Endothelial cell of umbilical vein (primary cell): Measurements from ENCODE around the gene VGLL3. TPM values are rescaled to one million over a fixed set of nuclear protein-coding genes. Genes with fewer than 3 reads are reported as not detected.

ENCODE experiments used
- BruUV-seq: library from RNA; stranded (reverse); fragments of 400-500 nt; replicated peaks from 2 replicates; lab custom pipeline; 2021; lab: Mats Ljungman, UMichigan
- CTCF ChIA-PET: fragments of 300-600, 350-600 bp; sonication (Branson Sonifier 250); formaldehyde crosslinking; loops from one replicate; lab custom pipeline; 2021; ENCODE audit warnings: antibody characterized with exemption, inconsistent platforms; lab: Charles Lee
- POLR2A ChIA-PET: fragments of 300-600, 350-600 bp; sonication (Branson Sonifier 250); formaldehyde crosslinking; loops from one replicate; lab custom pipeline; 2021; ENCODE audit warnings: antibody characterized with exemption, inconsistent platforms; lab: Charles Lee
- DNase-seq: peaks from one replicate; pipeline ENCODE4 v3.0.0-alpha.2; 2011; ENCODE audit warnings: low read depth, low spot score
- FAIRE-seq: peaks from 2 replicates; lab custom pipeline; 2011; peaks lifted over from hg19 to GRCh38; lab: Jason Lieb, UNC
- H2AFZ ChIP-seq: 2 replicates; pipeline ENCODE4 v1.6.0; 2012; ENCODE audit warnings: low read depth, low read length, control low read depth, inconsistent platforms
- H3K27ac ChIP-seq: 2 replicates; pipeline ENCODE4 v1.5.1; 2011; ENCODE audit warnings: low read depth, mild to moderate bottlenecking, control low read depth, low read length, moderate library complexity; ENCODE audit not compliant: insufficient read depth
- H3K27me3 ChIP-seq, 2 experiments: 2 replicates each; pipeline versions ENCODE4 v1.6.0 to v1.6.1; 2011; ENCODE audit warnings: low read length in 2 of 2, mixed read lengths in 1 of 2; ENCODE audit not compliant: control insufficient read depth in 2 of 2, insufficient read depth in 2 of 2
- H3K36me3 ChIP-seq, 2 experiments: 2 replicates in 1 of 2; 3 replicates in 1 of 2; pipeline ENCODE4 v1.5.1; 2011; ENCODE audit warnings: low read length in 2 of 2, mild to moderate bottlenecking in 1 of 2, moderate library complexity in 1 of 2; ENCODE audit not compliant: control insufficient read depth in 2 of 2, insufficient read depth in 2 of 2; ENCODE audit errors: extremely low read depth in 1 of 2
- H3K4me1 ChIP-seq: 3 replicates; pipeline ENCODE4 v1.5.1; 2011; ENCODE audit warnings: mild to moderate bottlenecking, low read length; ENCODE audit not compliant: control insufficient read depth, insufficient read depth; ENCODE audit errors: extremely low read depth
- H3K4me2 ChIP-seq: 2 replicates; pipeline ENCODE4 v1.6.1; 2011; ENCODE audit warnings: low read length, control low read depth, mixed read lengths; ENCODE audit not compliant: insufficient read depth
- H3K4me3 ChIP-seq, 3 experiments: fragments of 200-600 bp in 1 of 3; sonication (generic), shearing (Covaris generic) in 1 of 3; replicated peaks in 1 of 3; 2 replicates each; pipeline ENCODE4 v1.5.1; 2011 to 2016; ENCODE audit warnings: control low read depth in 3 of 3, low read length in 3 of 3, mild to moderate bottlenecking in 2 of 3, inconsistent platforms in 1 of 3, low read depth in 1 of 3, moderate library complexity in 1 of 3; ENCODE audit not compliant: insufficient read depth in 1 of 3
- H3K79me2 ChIP-seq: 2 replicates; pipeline ENCODE4 v1.6.0; 2012; ENCODE audit warnings: low read length, inconsistent platforms; ENCODE audit not compliant: control insufficient read depth, insufficient read depth
- H3K9ac ChIP-seq: replicated peaks from 2 replicates; pipeline ENCODE3; 2011; ENCODE audit warnings: low read length, control low read depth; ENCODE audit not compliant: insufficient read depth; ENCODE audit errors: extremely low read depth
- H3K9me1 ChIP-seq: replicated peaks from 3 replicates; pipeline ENCODE4 v1.6.0; 2011; ENCODE audit warnings: mild to moderate bottlenecking, low read length; ENCODE audit not compliant: control insufficient read depth, insufficient read depth; ENCODE audit errors: extremely low read depth
- H3K9me3 ChIP-seq: replicated peaks from 2 replicates; pipeline ENCODE4 v1.5.1; 2012; ENCODE audit warnings: low read length, inconsistent platforms; ENCODE audit not compliant: control insufficient read depth, insufficient read depth
- H4K20me1 ChIP-seq: replicated peaks from 2 replicates; pipeline ENCODE3; 2011; ENCODE audit warnings: mild to moderate bottlenecking, low read length; ENCODE audit not compliant: control insufficient read depth, insufficient read depth; ENCODE audit errors: extremely low read depth
- CTCF ChIP-seq, 2 donors: IDR thresholded peaks; 1 replicate in 1 of 2; 2 replicates in 1 of 2; pipeline ENCODE4 v1.5.1; 2011; ENCODE audit warnings: low read length in 2 of 2, mild to moderate bottlenecking in 2 of 2, moderate library complexity in 2 of 2, control low read depth in 1 of 2, inconsistent platforms in 1 of 2, low read depth in 1 of 2; ENCODE audit not compliant: insufficient read depth in 1 of 2; ENCODE audit errors: extremely low read depth in 1 of 2
- EZH2 ChIP-seq: IDR thresholded peaks from 2 replicates; pipeline ENCODE4 v1.6.1; 2012; ENCODE audit warnings: borderline replicate concordance, low read depth, mild to moderate bottlenecking, moderate library complexity, low read length, inconsistent platforms; ENCODE audit not compliant: severe bottlenecking
- FOS ChIP-seq: IDR thresholded peaks from 2 replicates; pipeline ENCODE4 v1.6.1; 2011; ENCODE audit warnings: mild to moderate bottlenecking, low read length, moderate library complexity, borderline replicate concordance; ENCODE audit not compliant: insufficient read depth
- GATA2 ChIP-seq: IDR thresholded peaks from 2 replicates; pipeline ENCODE4 v1.7.0; 2011; ENCODE audit warnings: low read depth, mild to moderate bottlenecking, moderate library complexity, mixed read lengths, low read length; ENCODE audit not compliant: insufficient read length, insufficient read depth
- JUN ChIP-seq: IDR thresholded peaks from 2 replicates; pipeline ENCODE4 v1.6.1; 2011; ENCODE audit warnings: borderline replicate concordance, low read depth; ENCODE audit not compliant: insufficient read length, insufficient read depth
- MAX ChIP-seq: IDR thresholded peaks from 2 replicates; pipeline ENCODE4 v1.6.1; 2011; ENCODE audit not compliant: insufficient read depth, insufficient read length
- MYC ChIP-seq: IDR thresholded peaks from one replicate; pipeline ENCODE4 v1.6.1; 2011; ENCODE audit warnings: mild to moderate bottlenecking, low read depth, low read length
- POLR2A ChIP-seq: IDR thresholded peaks from 2 replicates; pipeline ENCODE4 v1.6.1; 2012; ENCODE audit warnings: low read depth, mild to moderate bottlenecking, control low read depth, low read length
- POLR2AphosphoS5 ChIP-seq: IDR thresholded peaks from 2 replicates; pipeline ENCODE4 v1.6.1; 2012; ENCODE audit warnings: low read depth, mild to moderate bottlenecking, control low read depth, low read length, moderate library complexity; ENCODE audit not compliant: insufficient read depth
- dilution Hi-C: fragments of 300-500 bp; cut with MboI; formaldehyde crosslinking; loops from one replicate; pipeline ENCODE4 v1.15.0; 2019; ENCODE audit warnings: low sequenced_read_pairs; ENCODE audit not compliant: extremely low pct_ligation_motif_present
- intact Hi-C: fragments of 100-400 bp; cut with micrococcal nuclease; formaldehyde crosslinking; loops from one replicate; pipeline ENCODE4 v1.10.0; 2022
- polyA plus RNA-seq, 4 experiments: library from polyadenylated mRNA; depleted of rRNA in 3 of 4; stranded (reverse) in 3 of 4; unstranded in 1 of 4; fragments of >200 nt; gene quantifications; 2 replicates each; pipeline versions ENCODE4 v1.2.1 to v1.2.3, GENCODE V29; 2011 to 2012; ENCODE audit warnings: missing spikeins in 1 of 4
- total RNA-seq: library from RNA; stranded (reverse); gene quantifications from 2 replicates; pipeline ENCODE4 v1.2.3, GENCODE V29; 2021

VGLL3 gene
- total and polyA plus RNA-seq, 2 donors (not counting 3 experiments of a cell fraction or from before 2014, with no cell fraction given) = 4.2 to 12.0 TPM

GRCh38 chr3:86973440-86973839 is 17.5 kb downstream of the VGLL3 start:
- no peaks in the 10 kb centered on the region for H3K27me3 ChIP-seq
- no peaks in the 10 kb centered on the region for H3K79me2 ChIP-seq
- H3K4me2 ChIP-seq = no peak overlapping the region
- H3K36me3 ChIP-seq = no peaks in the 10 kb centered on the region
- POLR2A ChIA-PET = no interaction called here
- no peak for DNase-seq
- CTCF ChIA-PET = interaction anchor here (1.0 to 1.4 kb wide), 2 partner anchors 8 to 108 kb away, joined by 3 read pairs; no protein-coding TSS in a partner anchor
- no peak overlapping the region for H3K4me3 ChIP-seq
- H3K4me1 ChIP-seq = peaks cover 3% of the 10 kb centered on the region
- H3K9ac ChIP-seq = no peak overlapping the region
- no peaks in the 10 kb centered on the region for H3K9me3 ChIP-seq
- FAIRE-seq = no peak
- no peak for TF ChIP-seq JUN
- no peak for TF ChIP-seq POLR2AphosphoS5
- no peak for TF ChIP-seq MAX
- no peak for TF ChIP-seq CTCF (IDR thresholded peaks at IDR 0.05; ENCODE audit: extremely low read depth in 1 of 2, insufficient read depth in 1 of 2, low read depth in 1 of 2, low read length in 2 of 2)
- TF ChIP-seq POLR2A = no peak
- TF ChIP-seq MYC = no peak
- TF ChIP-seq EZH2 = no peak
- no peak for TF ChIP-seq FOS
- TF ChIP-seq GATA2 = no peak
- no peaks in the 10 kb centered on the region for H4K20me1 ChIP-seq
- no peaks in the 10 kb centered on the region for H3K9me1 ChIP-seq
- intact Hi-C loops = no loop called here
- H3K27ac ChIP-seq = no peak overlapping the region
- no peak overlapping the region for H2AFZ ChIP-seq
- dilution Hi-C loops = no loop called here
- BruUV-seq = no TSS peak
